Bronchial epithelial cell (primary cell): ENCODE data around the gene LY6G5B. TPM values are rescaled to one million over a fixed set of nuclear protein-coding genes. Genes with fewer than 3 reads are reported as not detected.

ENCODE experiments used
- DNase-seq: peaks from one replicate; pipeline ENCODE4 v3.0.0-alpha.2; 2010; ENCODE audit warnings: low read depth
- FAIRE-seq: peaks from 2 replicates; lab custom pipeline; 2011; peaks lifted over from hg19 to GRCh38; lab: Jason Lieb, UNC
- H3K27me3 ChIP-seq: 2 replicates; pipeline ENCODE4 v1.5.1; 2011; ENCODE audit warnings: low read length; ENCODE audit not compliant: control insufficient read depth, insufficient read depth
- H3K36me3 ChIP-seq: 2 replicates; pipeline ENCODE4 v1.5.1; 2011; ENCODE audit warnings: low read length; ENCODE audit not compliant: control insufficient read depth, insufficient read depth
- H3K4me3 ChIP-seq: 2 replicates; pipeline ENCODE4 v1.5.1; 2011; ENCODE audit warnings: mild to moderate bottlenecking, low read depth, low read length, control low read depth
- total RNA-seq: library from RNA; depleted of rRNA; stranded (reverse); fragments of >200 nt; gene quantifications from 2 replicates; pipeline ENCODE4 v1.2.1, GENCODE V29; 2014
- TF ChIP-seq, protein P1 (sequence below): IDR thresholded peaks from 2 replicates; pipeline ENCODE4 v1.5.1; 2011; ENCODE audit warnings: mild to moderate bottlenecking, moderate library complexity, low read length, control low read depth, inconsistent platforms; ENCODE audit not compliant: insufficient read depth, severe bottlenecking

LY6G5B gene
- total RNA-seq, 1 donor from 2014 or later: 1.1 TPM

DNA sequence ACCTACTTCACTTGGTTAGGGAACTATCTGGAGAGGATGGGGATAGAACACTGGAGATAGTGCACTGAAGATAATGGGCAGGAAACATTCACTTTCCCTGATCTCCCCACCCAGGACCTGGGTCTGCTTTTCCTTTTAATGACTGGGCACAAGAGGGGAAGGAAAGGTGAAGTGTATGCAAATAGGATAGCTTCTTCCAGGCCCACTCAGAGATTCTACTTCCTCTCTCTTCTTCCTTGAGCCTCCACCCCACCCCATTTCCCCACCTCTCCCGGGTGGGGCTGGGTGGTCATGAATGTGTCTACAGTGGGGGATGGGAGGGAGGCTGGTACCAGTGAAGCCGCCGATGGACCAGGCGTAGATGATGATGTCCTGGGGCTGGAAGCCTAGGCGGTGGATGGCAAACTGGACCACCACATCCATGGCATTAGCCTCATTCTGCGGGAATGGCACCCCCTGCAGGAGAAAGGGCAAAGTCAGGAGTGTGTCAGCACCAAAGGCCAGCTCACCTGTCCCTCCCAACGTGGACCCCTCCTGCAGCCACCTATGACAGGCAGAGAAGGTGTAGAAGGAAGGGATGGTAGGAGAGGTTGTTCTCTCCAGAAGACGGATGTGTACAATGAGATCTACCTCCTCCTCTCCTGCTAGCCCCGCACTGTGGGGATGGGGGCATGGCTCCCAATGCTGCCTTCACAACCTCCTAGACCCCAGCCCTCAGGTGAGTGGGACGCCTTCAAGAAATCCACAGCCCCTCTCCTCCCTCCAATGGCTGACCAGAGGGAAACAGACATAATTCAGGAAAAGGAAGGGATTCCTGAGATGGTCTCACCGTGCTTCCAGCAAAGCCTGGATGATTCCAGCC is 19.7 kb downstream of the LY6G5B start:
- TF ChIP-seq, protein P1, sequence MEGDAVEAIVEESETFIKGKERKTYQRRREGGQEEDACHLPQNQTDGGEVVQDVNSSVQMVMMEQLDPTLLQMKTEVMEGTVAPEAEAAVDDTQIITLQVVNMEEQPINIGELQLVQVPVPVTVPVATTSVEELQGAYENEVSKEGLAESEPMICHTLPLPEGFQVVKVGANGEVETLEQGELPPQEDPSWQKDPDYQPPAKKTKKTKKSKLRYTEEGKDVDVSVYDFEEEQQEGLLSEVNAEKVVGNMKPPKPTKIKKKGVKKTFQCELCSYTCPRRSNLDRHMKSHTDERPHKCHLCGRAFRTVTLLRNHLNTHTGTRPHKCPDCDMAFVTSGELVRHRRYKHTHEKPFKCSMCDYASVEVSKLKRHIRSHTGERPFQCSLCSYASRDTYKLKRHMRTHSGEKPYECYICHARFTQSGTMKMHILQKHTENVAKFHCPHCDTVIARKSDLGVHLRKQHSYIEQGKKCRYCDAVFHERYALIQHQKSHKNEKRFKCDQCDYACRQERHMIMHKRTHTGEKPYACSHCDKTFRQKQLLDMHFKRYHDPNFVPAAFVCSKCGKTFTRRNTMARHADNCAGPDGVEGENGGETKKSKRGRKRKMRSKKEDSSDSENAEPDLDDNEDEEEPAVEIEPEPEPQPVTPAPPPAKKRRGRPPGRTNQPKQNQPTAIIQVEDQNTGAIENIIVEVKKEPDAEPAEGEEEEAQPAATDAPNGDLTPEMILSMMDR: peak; percentile 59
- no peak for FAIRE-seq
- H3K36me3 ChIP-seq: peaks cover 35% of the 10 kb centered on the region
- no peak overlapping the region for H3K4me3 ChIP-seq
- H3K27me3 ChIP-seq: no peaks in the 10 kb centered on the region
- DNase-seq: no peak

DNA sequence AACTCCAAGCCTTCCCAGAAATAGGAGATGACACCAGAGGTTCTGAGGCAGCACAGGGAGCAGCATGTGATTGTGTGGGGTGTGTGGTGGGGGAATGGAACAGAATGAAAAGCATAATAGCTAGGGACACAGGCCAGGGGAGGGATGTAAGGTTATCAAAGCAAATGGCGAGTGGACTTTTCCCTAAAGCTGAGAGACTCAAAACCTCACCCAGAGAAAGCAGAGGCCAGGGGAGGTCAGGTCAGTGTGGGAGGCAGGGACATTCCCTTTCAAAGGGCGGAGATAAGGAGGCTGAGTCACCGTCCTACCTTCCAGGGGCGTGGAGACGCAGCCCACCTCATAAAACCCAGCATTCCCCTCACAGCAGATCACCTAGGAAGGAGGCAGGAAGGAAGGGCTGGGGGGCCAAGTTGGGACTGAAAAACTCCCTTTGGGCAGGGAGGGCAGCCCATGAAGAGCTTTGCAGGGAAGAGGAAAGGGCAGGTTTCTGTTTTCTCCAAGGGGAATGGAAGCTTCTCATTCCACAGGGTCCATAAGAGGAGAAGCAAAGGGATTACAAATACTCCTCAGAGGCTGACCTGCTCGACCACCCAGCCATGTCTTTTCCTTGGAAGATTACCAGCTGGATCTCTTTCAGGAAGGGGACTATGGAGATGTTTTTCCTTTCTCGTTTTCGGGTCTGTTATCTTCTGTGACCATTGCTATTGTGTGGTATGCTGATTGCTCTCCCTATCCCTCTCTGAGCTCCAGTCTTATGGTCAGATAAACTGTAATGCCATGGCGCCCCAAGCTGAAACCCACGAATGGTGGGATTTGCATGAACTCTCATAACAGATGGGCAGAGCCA is 20.7 kb downstream of the LY6G5B start:
- Histone ChIP-seq H3K4me3 (no peak overlapping the region), H3K27me3 (no peaks in the 10 kb centered on the region), H3K36me3 (peaks cover 37% of the 10 kb centered on the region)
- DNase-seq: no peak
- TF ChIP-seq, protein P1: no peak
- FAIRE-seq: no peak

DNA sequence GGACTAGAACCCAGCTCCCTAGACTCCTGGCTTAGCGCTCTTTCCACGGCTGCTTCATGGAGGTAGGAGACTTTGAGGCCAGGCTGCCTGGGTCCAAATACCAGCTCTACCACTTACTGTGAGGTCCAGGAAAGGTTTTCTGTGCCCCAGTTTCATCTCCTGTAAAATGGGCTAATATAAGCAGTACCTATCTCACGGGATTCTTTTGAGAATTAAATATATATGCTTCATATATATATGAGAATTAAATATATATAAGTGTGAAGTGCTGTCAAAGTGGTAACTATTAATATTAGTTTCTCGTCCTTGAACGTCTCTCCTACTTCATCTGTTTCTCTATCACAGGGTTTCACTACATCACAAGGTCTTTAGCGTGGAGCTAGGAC is 21.3 kb downstream of the LY6G5B start:
- no peaks in the 10 kb centered on the region for H3K27me3 ChIP-seq
- DNase-seq: no peak
- TF ChIP-seq, protein P1: no peak
- no peak overlapping the region for H3K4me3 ChIP-seq
- FAIRE-seq: no peak
- H3K36me3 ChIP-seq: peaks cover 37% of the 10 kb centered on the region

DNA sequence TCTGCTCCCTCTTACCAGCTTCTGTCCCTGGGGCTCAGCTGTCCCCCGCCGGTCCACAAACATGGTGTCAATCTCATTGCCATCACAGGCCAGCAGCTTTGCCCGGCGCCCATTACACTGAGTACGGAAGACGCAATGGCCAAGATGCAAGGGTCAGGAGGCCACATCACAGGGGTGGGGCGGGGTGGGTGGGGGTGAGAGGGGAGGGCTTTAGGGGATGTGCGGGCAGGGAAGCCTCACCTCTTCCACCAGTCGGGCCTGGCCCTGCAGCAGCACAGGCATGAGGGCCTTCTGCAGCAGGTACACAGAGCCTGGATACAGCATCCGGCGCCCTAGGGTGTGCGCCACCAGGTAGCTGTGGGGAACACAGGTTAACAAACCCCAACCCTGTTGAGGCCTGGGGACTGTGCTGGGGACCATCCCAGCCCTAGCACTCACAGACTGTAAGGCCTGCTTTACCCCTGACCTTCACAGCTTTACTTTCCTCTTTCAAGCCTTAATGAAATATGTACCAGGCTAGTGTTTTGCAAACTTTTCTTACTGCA is 21.9 kb downstream of the LY6G5B start:
- DNase-seq (no peak), FAIRE-seq (no peak)
- TF ChIP-seq, protein P1: no peak
- H3K36me3 ChIP-seq: peaks cover 37% of the 10 kb centered on the region
- H3K4me3 ChIP-seq: no peak overlapping the region
- no peaks in the 10 kb centered on the region for H3K27me3 ChIP-seq

DNA sequence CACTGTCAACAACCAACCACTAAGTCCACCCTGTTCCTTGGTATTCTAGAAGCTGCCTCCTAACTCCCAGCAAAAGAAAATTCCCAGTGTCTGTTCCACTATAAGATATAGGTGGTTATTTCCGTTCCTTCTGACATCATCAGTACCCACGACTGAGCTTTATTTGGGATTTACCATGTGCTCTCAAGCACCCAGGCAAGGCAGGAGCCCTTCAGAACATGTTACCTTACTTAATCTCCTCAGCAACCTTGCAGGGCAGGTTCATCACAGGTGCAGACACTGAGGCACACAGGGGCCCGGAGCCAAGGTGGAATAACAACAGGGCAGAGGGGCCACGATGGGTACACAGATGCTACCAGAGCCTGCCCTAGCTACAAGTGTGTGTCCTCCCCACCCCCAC is 22.6 kb downstream of the LY6G5B start:
- H3K36me3 ChIP-seq: peaks cover 38% of the 10 kb centered on the region
- DNase-seq: no peak
- TF ChIP-seq, protein P1: no peak
- no peak overlapping the region for H3K4me3 ChIP-seq
- H3K27me3 ChIP-seq: no peaks in the 10 kb centered on the region
- no peak for FAIRE-seq
